SHP77 treated with DMSO at 0.1 percent for 48 hours (cell line): ENCODE measurements around the gene P2RX4.
"Not testable (repeated sequence)": the region's sequence is repeated elsewhere in the genome, so short reads cannot be mapped to it uniquely, and the experiment has no call there.

ENCODE experiments used
- DNase-seq: peaks from one replicate; lab custom pipeline; 2025; lab: John Stamatoyannopoulos, UW

Gene P2RX4

DNA sequence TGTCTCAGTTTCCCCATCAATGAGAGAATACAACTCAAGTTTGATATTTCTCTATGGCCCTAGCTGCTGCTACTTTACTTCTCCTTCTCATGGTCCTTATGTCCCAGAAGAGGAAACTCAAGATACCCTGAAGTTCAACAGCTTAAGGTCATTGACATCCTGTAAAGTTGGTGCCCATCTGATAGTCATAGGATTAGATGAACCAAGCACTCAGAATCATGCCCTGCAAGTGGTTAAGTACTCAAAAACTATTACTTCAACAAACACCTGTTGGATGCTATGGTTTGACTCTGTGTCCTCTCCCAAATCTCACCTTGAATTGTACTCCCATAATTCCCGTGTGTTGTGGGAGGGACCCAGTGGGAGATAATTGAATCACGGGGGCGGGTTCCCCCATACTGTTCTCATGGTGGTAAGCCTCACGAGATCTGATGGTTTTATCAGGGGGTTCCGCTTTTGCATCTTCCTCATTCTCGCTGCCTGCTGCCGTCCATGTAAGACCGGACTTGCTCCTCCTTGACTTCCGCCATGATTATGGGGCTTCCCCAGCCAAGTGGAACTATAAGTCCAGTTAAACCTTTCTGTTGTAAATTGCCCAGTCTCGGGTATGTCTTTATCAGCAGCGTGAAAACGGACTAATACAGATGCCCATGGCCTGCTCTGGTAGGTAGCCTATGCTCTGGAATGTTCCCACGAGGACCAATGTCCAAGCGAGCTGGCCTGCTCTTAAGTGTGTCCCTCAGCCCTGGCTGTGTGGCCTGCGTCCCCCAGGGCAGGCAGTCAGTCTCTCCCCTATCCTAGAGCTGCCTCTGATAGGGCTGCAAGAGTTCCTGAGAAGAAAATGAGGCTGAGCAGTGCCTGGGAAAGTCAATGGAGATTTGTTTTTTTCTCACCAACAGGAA, 68.5 kb downstream of the P2RX4 start:
- DNase-seq: no peak

DNA sequence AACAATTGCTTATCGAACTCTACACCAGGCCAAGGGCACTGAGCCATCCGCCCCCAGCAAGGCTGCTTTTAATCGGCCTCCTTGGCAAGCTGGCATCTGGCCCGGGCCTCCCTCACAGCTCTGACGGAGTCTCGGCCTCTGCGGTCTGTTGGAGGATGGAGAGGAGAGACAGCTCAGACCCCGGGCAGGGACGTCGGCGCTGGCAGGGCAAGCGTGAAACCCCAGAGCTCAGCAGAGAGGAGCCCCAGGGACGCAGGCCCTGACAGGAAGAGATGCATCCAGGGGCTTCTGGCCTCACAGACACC, 69.1 kb downstream of the P2RX4 start:
- DNase-seq: no peak

DNA sequence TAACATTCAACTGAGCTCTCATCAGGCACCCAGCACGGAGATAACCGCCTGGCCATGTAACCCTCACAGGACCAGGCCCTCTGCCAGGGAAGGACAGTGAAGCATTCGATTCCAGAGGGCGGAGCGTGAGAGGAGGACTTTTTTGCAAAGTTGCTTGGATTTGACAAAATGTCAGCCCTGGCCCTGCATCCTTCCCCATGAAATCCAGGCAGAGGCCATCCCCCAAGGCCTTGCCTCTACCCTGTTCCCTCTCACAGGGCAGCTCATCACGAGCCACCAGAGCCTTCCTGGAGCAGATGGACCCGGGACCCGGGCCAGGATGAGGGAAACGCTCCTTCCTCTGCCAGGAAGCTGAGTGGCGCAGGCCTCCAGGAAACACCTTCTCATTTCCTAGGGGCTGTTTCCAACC, 69.6 kb downstream of the P2RX4 start:
- no peak for DNase-seq

DNA sequence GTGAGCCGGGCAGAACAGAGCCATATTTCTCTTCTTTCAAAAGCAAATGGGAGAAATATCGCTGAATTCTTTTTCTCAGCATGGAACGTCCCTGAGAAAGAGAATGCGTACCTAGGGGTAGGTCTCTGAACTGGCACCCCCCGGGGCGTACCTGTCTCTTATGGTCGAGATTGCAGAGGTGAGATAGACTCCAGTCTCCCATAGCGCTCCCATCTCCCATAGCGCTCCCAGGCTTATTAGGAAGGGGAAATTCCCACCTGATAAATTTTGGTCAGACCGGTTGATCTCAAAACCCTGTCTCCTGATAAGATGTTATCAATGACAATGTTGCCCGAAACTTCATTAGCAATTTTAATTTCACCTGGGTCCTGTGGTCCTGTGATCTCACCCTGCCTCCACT, 70.6 kb downstream of the P2RX4 start:
- not testable (repeated sequence) for DNase-seq

DNA sequence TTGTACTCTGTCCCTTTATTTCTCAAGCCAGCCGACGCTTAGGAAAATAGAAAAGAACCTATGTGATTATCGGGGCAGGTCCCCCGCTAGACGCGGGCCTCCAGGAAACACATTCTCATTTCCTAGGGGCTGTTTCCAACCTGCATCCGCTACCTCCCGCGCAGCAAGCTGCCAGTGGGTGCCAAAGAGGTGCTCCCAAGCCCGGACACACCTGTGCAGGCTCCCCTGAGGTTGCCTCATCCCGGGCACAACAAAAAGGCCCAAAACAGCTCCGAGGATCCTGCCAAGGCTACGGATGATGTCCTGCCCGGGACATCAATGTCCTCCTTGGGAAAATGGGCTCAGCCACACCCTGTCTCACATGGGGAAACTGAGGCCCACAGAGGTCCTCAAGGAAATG, 71.2 kb downstream of the P2RX4 start:
- DNase-seq: not testable (repeated sequence)

DNA sequence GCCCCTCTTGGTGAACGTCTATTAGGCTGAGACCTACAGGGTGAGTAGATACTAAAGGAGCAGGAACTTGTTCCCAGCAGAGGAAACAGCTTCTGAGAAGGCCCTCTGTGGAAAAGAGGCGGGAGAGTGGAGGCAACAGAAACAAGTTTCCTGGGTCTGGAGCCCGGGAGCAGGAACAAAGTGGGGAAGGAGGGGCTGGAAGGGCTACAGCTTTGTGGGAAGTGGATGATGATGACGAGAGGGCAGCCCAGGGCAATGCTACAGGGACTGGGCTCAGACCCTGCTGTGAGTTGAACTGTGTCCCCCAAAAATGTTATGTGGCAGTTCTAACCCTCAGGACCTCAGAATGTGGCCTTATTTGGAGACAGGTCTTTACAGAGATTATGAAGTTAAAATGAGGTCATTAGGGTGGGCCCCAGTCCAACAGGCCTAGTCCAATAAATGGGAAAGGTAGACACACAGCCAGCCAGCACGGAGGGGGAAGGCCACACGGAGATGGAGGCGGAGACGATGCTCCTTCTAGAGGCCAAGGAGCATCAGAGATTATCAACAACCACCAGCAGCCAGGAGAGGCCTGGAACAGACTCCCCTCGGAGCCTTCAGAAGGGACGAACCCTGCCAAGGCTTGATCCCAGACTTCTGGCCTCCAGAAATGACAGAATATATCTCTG, 72.3 kb downstream of the P2RX4 start:
- DNase-seq: no peak

DNA sequence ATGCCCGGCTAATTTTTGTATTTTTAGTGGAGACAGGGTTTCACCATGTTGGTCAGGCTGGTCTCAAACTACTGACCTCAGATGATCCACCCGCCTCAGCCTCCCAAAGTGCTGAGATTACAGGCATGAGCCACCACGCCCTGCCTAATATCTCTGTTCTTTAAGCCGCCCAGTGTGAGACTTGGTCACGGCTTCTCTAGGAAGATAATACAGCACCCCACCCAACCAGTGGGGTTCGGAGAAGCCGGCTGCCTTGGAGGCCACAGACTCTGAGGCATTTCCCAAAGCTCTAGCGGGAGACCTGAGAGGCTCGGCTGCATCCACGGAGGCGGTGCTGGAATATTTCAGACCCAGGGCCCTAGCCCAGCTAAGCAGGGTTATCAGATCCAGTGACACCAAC, 73.0 kb downstream of the P2RX4 start:
- not testable (repeated sequence) for DNase-seq

DNA sequence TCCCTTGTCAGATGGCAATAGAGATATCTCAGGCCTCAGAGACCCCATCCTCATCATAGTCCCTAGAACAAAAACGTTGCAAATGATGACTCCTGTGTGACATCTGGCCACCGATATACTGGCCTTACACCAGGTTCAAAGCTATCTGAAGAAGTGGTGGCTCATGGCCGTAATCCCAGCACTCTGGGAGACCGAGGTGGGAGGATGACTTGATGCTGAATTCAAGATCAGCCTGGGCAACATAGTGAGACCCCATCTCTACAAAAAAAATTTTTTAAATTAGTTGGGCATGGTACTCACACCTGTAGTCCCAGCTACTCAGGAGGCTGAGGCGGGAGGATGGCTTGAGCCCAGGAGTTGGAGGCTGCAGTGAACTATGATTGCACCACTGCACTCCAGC, 73.5 kb downstream of the P2RX4 start:
- DNase-seq: no peak
